IMR-90 (cell line): ENCODE data around the gene PHKB. TPM values are rescaled to one million over a fixed set of nuclear protein-coding genes. Genes with fewer than 3 reads are reported as not detected.

Source experiments
- ATAC-seq: fragments of 200-7000 bp; cut with Tn5 transposase; 2 replicates; pipeline ENCODE4 v1.9.1; 2020; ENCODE audit warnings: low read depth, mild to moderate bottlenecking, moderate library complexity
- BruUV-seq: library from RNA; stranded (reverse); fragments of 400-500 nt; replicated peaks from 2 replicates; lab custom pipeline; 2021; lab: Mats Ljungman, UMichigan
- CTCF ChIA-PET: fragments of 300-600 bp; formaldehyde crosslinking; extraction: SDS; loops from one replicate; lab custom pipeline; 2021; ENCODE audit warnings: antibody characterized with exemption; lab: Yijun Ruan, JAX
- POLR2A ChIA-PET: fragments of 300-600 bp; sonication (Branson Sonifier 250); formaldehyde crosslinking; loops from one replicate; lab custom pipeline; 2022; ENCODE audit warnings: antibody characterized with exemption; ENCODE audit not compliant: unreplicated experiment; lab: Charles Lee
- DNase-seq: peaks from one replicate; pipeline ENCODE4 v3.0.0; 2013
- H2AFZ ChIP-seq: replicated peaks from 2 replicates; pipeline ENCODE3; 2013; ENCODE audit warnings: low read length, mild to moderate bottlenecking; ENCODE audit not compliant: poor library complexity
- H2AK5ac ChIP-seq: 2 replicates; pipeline ENCODE4 v1.6.1; 2013; ENCODE audit warnings: low read depth, low read length, inconsistent platforms
- H2AK9ac ChIP-seq: replicated peaks from 2 replicates; pipeline ENCODE3; 2013; ENCODE audit warnings: mild to moderate bottlenecking, low read depth, low read length, moderate library complexity; ENCODE audit not compliant: poor library complexity
- H2BK120ac ChIP-seq: 2 replicates; pipeline ENCODE4 v1.6.1; 2013; ENCODE audit warnings: low read depth, low read length, inconsistent platforms
- H2BK15ac ChIP-seq: 3 replicates; pipeline ENCODE4 v1.6.1; 2013; ENCODE audit warnings: low read depth, low read length, inconsistent platforms
- H2BK20ac ChIP-seq: 2 replicates; pipeline ENCODE4 v1.6.1; 2013; ENCODE audit warnings: low read depth, mild to moderate bottlenecking, inconsistent platforms, low read length, moderate library complexity
- H2BK5ac ChIP-seq: 2 replicates; pipeline ENCODE4 v1.6.1; 2013; ENCODE audit warnings: mild to moderate bottlenecking, low read depth, low read length, inconsistent platforms; ENCODE audit not compliant: poor library complexity, severe bottlenecking
- H3K14ac ChIP-seq: replicated peaks from 2 replicates; pipeline ENCODE4 v1.6.1; 2013; ENCODE audit warnings: low read depth, low read length, inconsistent platforms
- H3K18ac ChIP-seq: 2 replicates; pipeline ENCODE4 v1.6.1; 2013; ENCODE audit warnings: low read depth, low read length, control low read depth
- H3K23ac ChIP-seq: 2 replicates; pipeline ENCODE4 v1.6.1; 2013; ENCODE audit warnings: low read depth, low read length, inconsistent platforms
- H3K27ac ChIP-seq: 2 replicates; pipeline ENCODE4 v1.5.1; 2013; ENCODE audit warnings: mild to moderate bottlenecking, control low read depth, low read length; ENCODE audit not compliant: insufficient read depth
- H3K27me3 ChIP-seq: 2 replicates; pipeline ENCODE4 v1.6.1; 2013; ENCODE audit warnings: low read length; ENCODE audit not compliant: control insufficient read depth, insufficient read depth
- H3K36me3 ChIP-seq: 2 replicates; pipeline ENCODE4 v1.6.1; 2013; ENCODE audit warnings: low read length, mixed read lengths; ENCODE audit not compliant: control insufficient read depth, insufficient read depth
- H3K4ac ChIP-seq: 2 replicates; pipeline ENCODE4 v1.6.1; 2013; ENCODE audit warnings: low read depth, low read length, inconsistent platforms
- H3K4me1 ChIP-seq: 2 replicates; pipeline ENCODE4 v1.6.1; 2013; ENCODE audit warnings: low read length, mixed read lengths; ENCODE audit not compliant: control insufficient read depth, insufficient read depth
- H3K4me2 ChIP-seq: 2 replicates; pipeline ENCODE4 v1.6.1; 2013; ENCODE audit warnings: low read depth, mild to moderate bottlenecking, control low read depth, low read length, moderate library complexity
- H3K4me3 ChIP-seq: 2 replicates; pipeline ENCODE4 v1.5.1; 2013; ENCODE audit warnings: low read depth, mild to moderate bottlenecking, control low read depth, low read length, moderate library complexity; ENCODE audit not compliant: insufficient read depth
- H3K56ac ChIP-seq: 2 replicates; pipeline ENCODE4 v1.6.1; 2013; ENCODE audit warnings: low read length, inconsistent platforms; ENCODE audit not compliant: insufficient read depth; ENCODE audit errors: extremely low read depth
- H3K79me1 ChIP-seq, 2 experiments: 2 replicates each; pipeline ENCODE4 v1.6.1; 2013; ENCODE audit warnings: low read length in 2 of 2, inconsistent platforms in 1 of 2, low read depth in 1 of 2
- H3K9ac ChIP-seq: 2 replicates; pipeline ENCODE4 v1.6.1; 2013; ENCODE audit warnings: low read depth, low read length, control low read depth
- H3K9me1 ChIP-seq: 2 replicates; pipeline ENCODE4 v1.6.1; 2013; ENCODE audit warnings: low read length, inconsistent platforms; ENCODE audit not compliant: insufficient read depth
- H3K9me3 ChIP-seq: 2 replicates; pipeline ENCODE4 v1.6.1; 2013; ENCODE audit warnings: low read length; ENCODE audit not compliant: control insufficient read depth, insufficient read depth
- H4K20me1 ChIP-seq: 2 replicates; pipeline ENCODE4 v1.6.1; 2013; ENCODE audit warnings: low read length, inconsistent platforms; ENCODE audit not compliant: insufficient read depth
- H4K5ac ChIP-seq: 2 replicates; pipeline ENCODE4 v1.6.1; 2013; ENCODE audit warnings: mild to moderate bottlenecking, low read depth, low read length, control low read depth
- H4K8ac ChIP-seq, 2 experiments: 2 replicates each; pipeline ENCODE4 v1.6.1; 2013; ENCODE audit warnings: low read depth in 2 of 2, low read length in 2 of 2, control low read depth in 1 of 2, inconsistent platforms in 1 of 2
- H4K91ac ChIP-seq: 2 replicates; pipeline ENCODE4 v1.6.1; 2013; ENCODE audit warnings: low read depth, low read length, inconsistent platforms; ENCODE audit not compliant: insufficient read depth
- SMC3 ChIP-seq: fragments of 150-350 bp; IDR thresholded peaks from 2 replicates; pipeline ENCODE4 v1.6.1; 2016; ENCODE audit warnings: low read depth, mild to moderate bottlenecking, antibody characterized with exemption, low read length, moderate library complexity
- dilution Hi-C: fragments of 300-500 bp; cut with HindIII; formaldehyde crosslinking; loops from one replicate; pipeline ENCODE4 v1.14.3; 2018; ENCODE audit warnings: low sequenced_read_pairs; ENCODE audit not compliant: unreplicated experiment
- in situ Hi-C: fragments of 300-500 bp; cut with MboI; formaldehyde crosslinking; loops from 3 replicates; pipeline ENCODE4 v1.14.3; 2019; ENCODE audit warnings: low sequenced_read_pairs, inconsistent platforms, mixed read lengths
- intact Hi-C: fragments of 100-400 bp; cut with micrococcal nuclease; formaldehyde crosslinking; loops from 2 replicates; pipeline ENCODE4 v1.10.0; 2022
- polyA plus RNA-seq, 3 experiments: library from polyadenylated mRNA; depleted of rRNA; stranded (reverse); fragments of >200 nt; gene quantifications; 2 replicates each; pipeline ENCODE4 v1.2.3, GENCODE V29; 2012; ENCODE audit warnings: low replicate concordance in 1 of 3
- total RNA-seq: library from RNA; depleted of rRNA; stranded (reverse); fragments of >200 nt; gene quantifications from 2 replicates; pipeline ENCODE4 v1.2.3, GENCODE V29; 2012
- TF ChIP-seq, protein P1 (sequence below): fragments of 150-350 bp; IDR thresholded peaks from 2 replicates; pipeline ENCODE4 v1.6.1; 2016; ENCODE audit warnings: low read depth, mild to moderate bottlenecking, low read length, moderate library complexity, borderline replicate concordance

The PHKB gene
- total and polyA plus RNA-seq, 2 of the 4 experiments (the other 2 are of a cell fraction) = 24.2 to 58.6 TPM

GRCh38 chr16:47486856-47487255 lies 25.7 kb downstream of the PHKB start:
- H3K4me1 ChIP-seq = 0 out of 2 replicates have a peak, but pooled peaks cover 2% of the 10 kb centered on the region
- ATAC-seq (no peak), DNase-seq (no peak)
- 0 out of 2 replicates have a peak, but pooled peaks cover 1% of the 10 kb centered on the region for H3K36me3 ChIP-seq
- H3K9me1 ChIP-seq = no peaks in the 10 kb centered on the region
- no peak overlapping the region for H2BK5ac ChIP-seq
- dilution Hi-C loops (no loop called here), intact Hi-C loops (no loop called here), in situ Hi-C loops (no loop called here)
- no TSS peak for BruUV-seq
- ChIA-PET CTCF (no interaction called here), POLR2A (no interaction called here)
- no peak overlapping the region for H4K5ac ChIP-seq
- no peak overlapping the region for H3K4me3 ChIP-seq
- H4K8ac ChIP-seq = no peak overlapping the region
- H2BK15ac ChIP-seq = no peak overlapping the region
- H2AK5ac ChIP-seq = no peak overlapping the region
- H3K9me3 ChIP-seq = peaks cover 4% of the 10 kb centered on the region; the same call in 1 of the 2 replicates
- H3K14ac ChIP-seq = no peak overlapping the region
- H3K4ac ChIP-seq = no peak overlapping the region
- TF ChIP-seq, protein P1, sequence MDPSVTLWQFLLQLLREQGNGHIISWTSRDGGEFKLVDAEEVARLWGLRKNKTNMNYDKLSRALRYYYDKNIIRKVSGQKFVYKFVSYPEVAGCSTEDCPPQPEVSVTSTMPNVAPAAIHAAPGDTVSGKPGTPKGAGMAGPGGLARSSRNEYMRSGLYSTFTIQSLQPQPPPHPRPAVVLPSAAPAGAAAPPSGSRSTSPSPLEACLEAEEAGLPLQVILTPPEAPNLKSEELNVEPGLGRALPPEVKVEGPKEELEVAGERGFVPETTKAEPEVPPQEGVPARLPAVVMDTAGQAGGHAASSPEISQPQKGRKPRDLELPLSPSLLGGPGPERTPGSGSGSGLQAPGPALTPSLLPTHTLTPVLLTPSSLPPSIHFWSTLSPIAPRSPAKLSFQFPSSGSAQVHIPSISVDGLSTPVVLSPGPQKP = no peak
- TF ChIP-seq SMC3 = no peak
- H3K23ac ChIP-seq = no peak overlapping the region
- no peak overlapping the region for H2BK120ac ChIP-seq
- no peaks in the 10 kb centered on the region for H4K20me1 ChIP-seq
- no peak overlapping the region for H3K56ac ChIP-seq
- H4K91ac ChIP-seq = no peak overlapping the region
- H3K9ac ChIP-seq = no peak overlapping the region
- H3K27ac ChIP-seq = no peak overlapping the region
- H2AK9ac ChIP-seq = no peak overlapping the region
- H3K27me3 ChIP-seq = no peaks in the 10 kb centered on the region
- H3K79me1 ChIP-seq = peaks cover 5 to 23% of the 10 kb centered on the region in 2 experiments; a peak in 3 of 4 replicates
- no peak overlapping the region for H3K18ac ChIP-seq
- H3K4me2 ChIP-seq = no peak overlapping the region
- no peak overlapping the region for H2BK20ac ChIP-seq
- no peak overlapping the region for H2AFZ ChIP-seq
